OCI-LY1 (cell line): Measurements from ENCODE around the gene TRAF3IP3.

Experiments used
- H2AFZ ChIP-seq: fragments of 200-600 bp; sonication (generic), shearing (Covaris generic); 2 replicates; pipeline ENCODE4 v1.6.0; 2014; ENCODE audit warnings: antibody characterized with exemption, mild to moderate bottlenecking, low read length
- H3F3A ChIP-seq: fragments of 200-600 bp; sonication (generic), shearing (Covaris generic); 2 replicates; pipeline ENCODE4 v1.6.0; 2014; ENCODE audit warnings: mild to moderate bottlenecking, antibody characterized with exemption, low read length, moderate library complexity; ENCODE audit not compliant: insufficient read depth
- H3K27ac ChIP-seq: fragments of 200-600 bp; sonication (generic); 2 replicates; pipeline ENCODE4 v1.5.1; 2014; ENCODE audit warnings: low read length, mixed run types, mild to moderate bottlenecking, low read depth; ENCODE audit not compliant: poor library complexity, severe bottlenecking
- H3K27me3 ChIP-seq: fragments of 200-600 bp; sonication (generic); 2 replicates; pipeline ENCODE4 v1.6.0; 2014; ENCODE audit warnings: antibody characterized with exemption, mild to moderate bottlenecking, low read length, moderate library complexity; ENCODE audit not compliant: insufficient read depth
- H3K36me3 ChIP-seq: fragments of 200-600 bp; sonication (generic); 2 replicates; pipeline ENCODE4 v1.6.1; 2014; ENCODE audit warnings: mild to moderate bottlenecking, antibody characterized with exemption, low read length, moderate library complexity, mixed read lengths; ENCODE audit not compliant: insufficient read depth
- H3K4me1 ChIP-seq: fragments of 200-600 bp; sonication (generic); 2 replicates; pipeline ENCODE4 v1.5.1; 2014; ENCODE audit warnings: mild to moderate bottlenecking, low read length, moderate library complexity; ENCODE audit not compliant: insufficient read depth, severe bottlenecking
- H3K4me2 ChIP-seq: fragments of 200-600 bp; sonication (generic), shearing (Covaris generic); 2 replicates; pipeline ENCODE4 v1.6.1; 2014; ENCODE audit warnings: low read length
- H3K4me3 ChIP-seq: fragments of 200-600 bp; sonication (generic); 2 replicates; pipeline ENCODE4 v1.5.1; 2014; ENCODE audit warnings: low read length, low read depth, mild to moderate bottlenecking, mixed read lengths; ENCODE audit not compliant: poor library complexity, severe bottlenecking
- H3K79me2 ChIP-seq: fragments of 200-600 bp; shearing (Covaris generic); 2 replicates; pipeline ENCODE4 v1.6.1; 2016; ENCODE audit warnings: mixed run types, low read length, mixed read lengths; ENCODE audit not compliant: insufficient read depth
- H3K9ac ChIP-seq: fragments of 200-600 bp; sonication (generic), shearing (Covaris generic); 2 replicates; pipeline ENCODE4 v1.6.1; 2014; ENCODE audit warnings: mild to moderate bottlenecking, low read length, mixed read lengths
- H3K9me2 ChIP-seq: fragments of 200-600 bp; sonication (generic), shearing (Covaris generic); 2 replicates; pipeline ENCODE4 v1.6.1; 2014; ENCODE audit warnings: low read depth, mild to moderate bottlenecking, low read length, mixed read lengths
- H3K9me3 ChIP-seq: fragments of 200-600 bp; shearing (Covaris generic); 2 replicates; pipeline ENCODE4 v1.6.1; 2014; ENCODE audit warnings: low read length, mixed read lengths
- H4K20me1 ChIP-seq: fragments of 200-600 bp; sonication (generic), shearing (Covaris generic); 2 replicates; pipeline ENCODE4 v1.6.0; 2016; ENCODE audit warnings: mild to moderate bottlenecking, low read length; ENCODE audit not compliant: insufficient read depth
- EZH2 ChIP-seq: fragments of 200-600 bp; sonication (generic), shearing (Covaris generic); IDR thresholded peaks from 2 replicates; pipeline ENCODE4 v1.8.0; 2017; ENCODE audit warnings: borderline replicate concordance, mixed run types, mild to moderate bottlenecking, antibody characterized with exemption, low read length, moderate library complexity, mixed read lengths
- TF ChIP-seq, protein P1 (sequence below): fragments of 200-600 bp; sonication (generic), shearing (Covaris generic); IDR thresholded peaks from 2 replicates; pipeline ENCODE4 v1.5.1; 2017; ENCODE audit warnings: mild to moderate bottlenecking, antibody characterized with exemption, low read length, moderate library complexity, mixed read lengths

TRAF3IP3 gene

DNA sequence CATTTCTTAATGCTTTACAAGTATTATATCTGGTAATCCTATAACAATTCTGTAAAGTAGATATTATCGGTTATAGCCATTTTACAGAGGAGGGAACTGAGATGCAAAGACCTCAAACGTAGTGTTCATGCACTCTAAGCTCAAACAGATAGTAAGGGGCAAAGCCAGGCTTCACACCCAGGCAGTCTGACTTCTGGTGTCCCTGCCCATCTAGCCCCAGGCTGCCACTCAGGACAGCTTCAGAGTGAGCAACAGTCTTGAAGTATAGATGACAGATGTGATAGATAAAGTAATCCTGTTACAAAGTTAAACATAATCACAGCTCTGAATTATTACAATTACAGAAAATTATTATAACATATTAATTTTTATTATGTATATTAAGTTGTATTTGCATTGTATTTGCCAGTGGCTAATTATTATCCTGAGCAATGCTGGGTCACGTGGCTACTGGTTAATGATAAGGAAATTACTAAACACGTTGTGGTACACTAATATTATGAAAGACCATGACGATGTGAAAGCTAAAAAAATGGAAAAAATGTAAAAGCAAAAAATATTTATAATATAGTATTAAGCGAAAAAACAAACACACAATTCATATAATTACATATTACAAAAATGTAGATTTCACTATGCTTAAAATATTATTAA, 6.1 kb upstream of the TRAF3IP3 start:
- no peaks in the 10 kb centered on the region for H3K9me2 ChIP-seq
- H3K27ac ChIP-seq, result no peak overlapping the region
- no peaks in the 10 kb centered on the region for H3K79me2 ChIP-seq
- H3K4me1 ChIP-seq, result peaks cover 7% of the 10 kb centered on the region
- H3K4me2 ChIP-seq, result no peak overlapping the region
- no peaks in the 10 kb centered on the region for H3K9me3 ChIP-seq
- H3K9ac ChIP-seq, result no peak overlapping the region
- H3K4me3 ChIP-seq, result no peak overlapping the region
- no peaks in the 10 kb centered on the region for H4K20me1 ChIP-seq
- H2AFZ ChIP-seq, result no peak overlapping the region
- no peaks in the 10 kb centered on the region for H3F3A ChIP-seq
- H3K36me3 ChIP-seq, result no peaks in the 10 kb centered on the region
- TF ChIP-seq, protein P1, sequence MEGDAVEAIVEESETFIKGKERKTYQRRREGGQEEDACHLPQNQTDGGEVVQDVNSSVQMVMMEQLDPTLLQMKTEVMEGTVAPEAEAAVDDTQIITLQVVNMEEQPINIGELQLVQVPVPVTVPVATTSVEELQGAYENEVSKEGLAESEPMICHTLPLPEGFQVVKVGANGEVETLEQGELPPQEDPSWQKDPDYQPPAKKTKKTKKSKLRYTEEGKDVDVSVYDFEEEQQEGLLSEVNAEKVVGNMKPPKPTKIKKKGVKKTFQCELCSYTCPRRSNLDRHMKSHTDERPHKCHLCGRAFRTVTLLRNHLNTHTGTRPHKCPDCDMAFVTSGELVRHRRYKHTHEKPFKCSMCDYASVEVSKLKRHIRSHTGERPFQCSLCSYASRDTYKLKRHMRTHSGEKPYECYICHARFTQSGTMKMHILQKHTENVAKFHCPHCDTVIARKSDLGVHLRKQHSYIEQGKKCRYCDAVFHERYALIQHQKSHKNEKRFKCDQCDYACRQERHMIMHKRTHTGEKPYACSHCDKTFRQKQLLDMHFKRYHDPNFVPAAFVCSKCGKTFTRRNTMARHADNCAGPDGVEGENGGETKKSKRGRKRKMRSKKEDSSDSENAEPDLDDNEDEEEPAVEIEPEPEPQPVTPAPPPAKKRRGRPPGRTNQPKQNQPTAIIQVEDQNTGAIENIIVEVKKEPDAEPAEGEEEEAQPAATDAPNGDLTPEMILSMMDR, result no peak
- no peak for TF ChIP-seq EZH2
- no peaks in the 10 kb centered on the region for H3K27me3 ChIP-seq

- Histone ChIP-seq H3K79me2 (no peaks in the 10 kb centered on the region), H3K27me3 (no peaks in the 10 kb centered on the region), H3K9me3 (no peaks in the 10 kb centered on the region), H3K4me3 (no peak overlapping the region), H3F3A (no peaks in the 10 kb centered on the region), H2AFZ (no peak overlapping the region), H3K9ac (no peak overlapping the region), H3K27ac (no peak overlapping the region), H3K36me3 (no peaks in the 10 kb centered on the region), H4K20me1 (no peaks in the 10 kb centered on the region), H3K9me2 (no peaks in the 10 kb centered on the region), H3K4me2 (no peak overlapping the region), H3K4me1 (peaks cover 22% of the 10 kb centered on the region)
- TF ChIP-seq, protein P1, result no peak
- no peak for TF ChIP-seq EZH2
These were observed 4.1 kb upstream of the TRAF3IP3 start for GRCh38 chr1:209751627-209752231.

- Histone ChIP-seq H3K9me2 (no peaks in the 10 kb centered on the region), H3K9me3 (no peaks in the 10 kb centered on the region), H3K9ac (no peak overlapping the region), H3K27me3 (no peaks in the 10 kb centered on the region), H3F3A (no peaks in the 10 kb centered on the region), H3K79me2 (no peaks in the 10 kb centered on the region), H3K27ac (no peak overlapping the region), H2AFZ (no peak overlapping the region), H3K4me1 (peaks cover 27% of the 10 kb centered on the region), H4K20me1 (no peaks in the 10 kb centered on the region), H3K4me3 (no peak overlapping the region), H3K4me2 (no peak overlapping the region), H3K36me3 (no peaks in the 10 kb centered on the region)
- no peak for TF ChIP-seq EZH2
These were observed 3.0 kb upstream of the TRAF3IP3 start for GRCh38 chr1:209752890-209753289.

DNA sequence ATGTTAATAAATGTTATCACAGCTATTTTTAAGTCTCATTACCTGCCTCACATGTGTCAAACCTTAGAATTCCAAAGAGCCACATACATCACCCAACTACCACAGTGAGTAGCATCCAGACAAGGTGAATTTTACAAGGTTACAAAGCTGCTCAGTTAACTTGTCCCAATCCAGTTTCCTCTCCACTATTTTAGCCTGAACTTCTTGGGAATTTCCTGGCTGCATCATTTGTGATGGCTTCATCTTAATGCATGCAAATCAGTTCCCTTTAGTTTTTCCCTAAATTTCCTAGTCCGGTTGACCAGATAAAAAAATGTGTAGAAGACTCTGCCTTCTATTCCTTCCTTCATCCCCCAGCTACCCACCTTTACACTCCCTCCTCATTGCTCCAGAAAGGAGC, 597 bp upstream of the TRAF3IP3 start:
- no peak overlapping the region for H3K27ac ChIP-seq
- TF ChIP-seq, protein P1, result no peak
- TF ChIP-seq EZH2, result no peak
- no peaks in the 10 kb centered on the region for H3K36me3 ChIP-seq
- no peak overlapping the region for H2AFZ ChIP-seq
- H3K4me3 ChIP-seq, result no peak overlapping the region
- H3K79me2 ChIP-seq, result no peaks in the 10 kb centered on the region
- H3K9ac ChIP-seq, result no peak overlapping the region; the same call in 1 of the 2 replicates
- peaks cover 22% of the 10 kb centered on the region for H3K4me1 ChIP-seq
- H3K9me2 ChIP-seq, result no peaks in the 10 kb centered on the region
- H3K4me2 ChIP-seq, result peak overlapping the region; percentile 49
- H3K27me3 ChIP-seq, result no peaks in the 10 kb centered on the region
- no peaks in the 10 kb centered on the region for H3K9me3 ChIP-seq
- no peaks in the 10 kb centered on the region for H3F3A ChIP-seq
- H4K20me1 ChIP-seq, result no peaks in the 10 kb centered on the region
